Stimulated activated CD4-positive, alpha-beta T cell treated with anti-CD3 and anti-CD28 coated beads, TNF-alpha, amount 100 ng/mL, for 4 hours (primary cell): Measurements from ENCODE around the gene PRICKLE3.
A peak's percentile ranks its signal among the peaks of the same experiment; 100 is the strongest.
"Not testable (repeated sequence)": the region's sequence is repeated elsewhere in the genome, so short reads cannot be mapped to it uniquely, and the experiment has no call there.

Experiments
- DNase-seq, 3 experiments: peaks; one replicate each; pipeline ENCODE4 v3.0.0-alpha.2; 2020; ENCODE audit warnings: low read depth in 3 of 3

The PRICKLE3 gene

DNA sequence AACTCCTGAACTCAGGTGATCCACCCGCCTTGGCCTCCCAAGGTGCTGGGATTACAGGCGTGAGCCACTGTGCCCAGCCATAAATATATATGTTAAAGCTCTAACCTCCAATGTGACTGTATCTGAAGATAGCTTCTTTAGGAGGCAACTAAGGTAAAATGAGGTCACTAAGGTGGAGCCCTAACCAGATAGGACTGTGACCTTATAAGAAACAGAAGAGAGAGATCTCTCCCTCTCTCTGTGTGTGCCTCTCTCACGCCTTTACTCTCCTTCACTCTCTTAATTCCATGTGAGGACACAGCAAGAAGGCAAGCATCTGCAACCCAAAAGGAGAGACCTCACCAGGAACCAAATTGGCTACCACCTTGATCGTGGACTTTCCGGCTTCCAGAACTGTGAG is 24.5 kb downstream of the PRICKLE3 start:
- DNase-seq, result no peak

DNA sequence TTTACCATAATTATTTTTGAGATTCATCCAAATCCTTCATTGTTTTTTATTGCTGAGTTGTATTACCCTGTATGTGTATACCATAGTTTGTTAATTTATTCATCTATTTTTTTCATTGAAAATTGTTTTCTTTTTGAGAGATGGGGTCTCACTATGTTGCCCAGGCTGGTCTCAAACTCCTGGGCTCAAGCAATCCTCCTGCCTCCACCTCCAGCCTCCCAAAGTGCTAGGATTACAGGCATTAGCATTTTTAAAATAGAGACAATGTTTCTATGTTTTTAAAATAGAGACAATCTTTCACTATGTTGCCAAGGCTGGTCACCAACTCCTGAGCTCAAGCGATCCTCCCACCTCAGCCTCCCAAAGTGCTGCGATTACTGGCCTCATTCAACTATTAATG is 25.3 kb downstream of the PRICKLE3 start:
- DNase-seq, result no peak

DNA sequence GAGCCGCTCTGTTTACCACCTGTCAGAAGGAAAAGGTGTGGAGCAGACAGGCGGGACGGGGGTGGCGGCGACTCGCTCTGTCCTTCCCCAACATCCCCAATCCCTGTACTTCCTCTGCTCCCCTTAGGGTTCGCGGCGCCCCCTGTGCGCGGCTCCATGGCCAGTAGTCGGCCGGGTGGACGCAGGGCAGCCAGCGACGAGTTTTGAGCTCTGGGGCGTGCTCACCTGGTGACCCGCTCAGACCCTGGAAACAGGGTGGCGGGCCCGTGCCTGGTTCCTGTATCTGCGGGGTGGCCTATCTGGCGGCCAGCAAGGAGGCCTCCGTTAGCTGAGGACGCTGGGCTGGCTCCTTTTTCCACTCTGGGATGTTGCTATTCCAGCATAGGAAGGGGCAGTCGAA is 29.0 kb downstream of the PRICKLE3 start:
- no peak for DNase-seq

DNA sequence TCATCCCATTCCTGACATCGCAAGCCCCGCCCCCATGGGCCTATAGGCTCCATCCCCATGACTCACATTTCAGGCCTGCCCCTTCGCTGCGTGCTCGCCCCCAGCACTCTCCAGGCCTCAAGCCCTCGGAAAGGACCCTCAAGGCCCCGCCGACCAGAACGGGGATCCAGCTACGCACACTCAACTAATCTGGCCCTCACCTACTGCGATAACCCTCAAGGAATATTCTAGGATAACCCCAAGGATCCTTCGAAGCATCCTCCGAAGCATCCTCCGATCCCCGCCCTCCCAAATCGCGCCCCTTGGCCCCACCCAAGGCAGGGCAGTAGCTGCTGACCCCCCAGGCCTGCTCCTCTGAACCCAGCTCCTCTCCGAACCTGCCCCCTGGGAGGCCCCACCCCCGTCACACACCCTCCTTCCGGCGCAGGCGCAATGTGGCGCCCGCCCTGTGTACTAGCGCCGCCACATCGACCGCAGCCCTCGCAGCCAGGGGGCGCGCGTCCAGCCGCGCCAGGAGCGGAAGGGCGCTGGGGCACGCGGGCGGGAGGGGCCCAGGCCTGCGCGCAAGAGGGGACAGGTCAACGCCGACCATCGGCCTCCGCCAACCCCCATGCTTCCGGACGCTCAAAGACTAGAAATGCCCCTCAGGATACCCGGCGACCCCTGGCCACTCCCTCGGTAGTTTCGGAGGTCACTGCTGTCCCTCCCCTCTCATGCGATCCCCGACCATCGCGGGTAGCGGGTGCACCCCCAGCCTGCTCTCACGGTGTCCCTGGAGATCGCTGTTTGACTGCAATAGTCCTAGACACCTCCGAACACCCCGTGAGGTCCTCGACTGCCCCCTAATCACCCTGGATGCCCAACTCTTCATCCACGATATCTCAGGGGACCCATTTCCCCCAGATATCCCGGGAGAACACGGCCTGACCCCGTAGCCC is 30.0 kb downstream of the PRICKLE3 start:
- peak; percentile 67 to 74 (median 71) for DNase-seq

DNA sequence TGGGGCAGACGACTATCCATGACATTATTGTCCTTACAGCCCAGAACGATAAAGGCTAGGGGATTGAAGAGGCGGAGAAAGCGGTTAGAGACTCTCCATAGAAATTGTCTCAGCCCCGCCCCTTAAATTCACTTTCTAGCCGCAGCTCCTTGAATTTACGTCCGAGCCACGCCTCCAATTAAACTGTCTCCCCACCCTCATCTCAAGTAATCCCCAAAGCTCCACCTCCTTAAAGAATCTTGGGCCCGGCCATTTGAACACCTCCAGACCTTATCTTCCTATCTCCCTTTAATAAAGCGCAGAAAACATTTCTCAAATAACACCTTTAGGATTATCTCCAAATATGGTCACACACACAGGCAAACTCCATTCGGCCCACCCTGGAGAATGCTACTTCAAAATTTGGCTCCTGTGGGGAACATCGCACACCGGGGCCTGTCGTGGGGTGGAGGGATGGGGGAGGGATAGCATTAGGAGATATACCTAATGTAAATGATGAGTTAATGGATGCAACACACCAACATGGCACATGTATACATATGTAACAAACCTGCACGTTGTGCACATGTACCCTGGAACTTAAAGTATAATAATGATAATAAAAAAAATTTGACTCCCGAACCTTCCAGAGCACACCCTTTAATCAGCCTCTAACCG is 30.8 kb downstream of the PRICKLE3 start:
- DNase-seq, result no peak

DNA sequence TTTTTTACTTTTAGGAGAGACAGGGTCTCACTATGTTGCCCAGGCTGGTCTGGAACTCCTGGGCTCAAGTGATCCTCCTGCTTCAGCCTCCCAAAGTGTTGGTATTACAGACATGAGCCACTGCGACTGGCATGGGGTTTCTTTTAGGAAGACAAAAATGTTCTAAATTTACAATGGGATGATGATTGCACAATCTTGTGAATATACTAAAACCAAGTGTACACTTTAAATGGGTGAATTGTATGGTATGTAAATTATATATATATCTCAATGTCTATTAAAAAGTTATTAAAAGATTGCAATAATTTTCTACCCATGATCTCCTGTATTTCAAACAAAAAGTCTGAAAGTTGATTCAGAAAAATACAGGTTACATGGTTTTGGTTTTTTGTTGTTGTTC is 32.7 kb downstream of the PRICKLE3 start:
- DNase-seq, result no peak

DNA sequence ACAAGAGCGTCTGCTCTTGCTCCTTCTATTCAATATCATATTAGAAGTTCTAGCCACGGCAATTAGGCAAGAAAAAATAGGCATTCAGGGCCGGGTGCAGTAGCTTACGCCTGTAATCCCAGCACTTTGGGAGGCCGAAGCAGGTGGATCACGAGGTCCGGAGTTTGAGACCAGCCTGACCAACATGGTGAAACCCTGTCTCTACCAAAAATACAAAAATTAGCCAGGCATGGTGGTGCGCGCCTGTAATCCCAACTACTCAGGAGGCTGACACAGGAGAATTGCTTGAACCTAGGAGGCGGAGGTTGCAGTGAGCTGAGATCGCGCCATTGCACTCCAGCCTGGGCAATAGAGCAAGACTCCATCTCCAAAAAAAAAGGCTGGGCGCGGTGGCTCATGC is 36.9 kb downstream of the PRICKLE3 start:
- not testable (repeated sequence) for DNase-seq

DNA sequence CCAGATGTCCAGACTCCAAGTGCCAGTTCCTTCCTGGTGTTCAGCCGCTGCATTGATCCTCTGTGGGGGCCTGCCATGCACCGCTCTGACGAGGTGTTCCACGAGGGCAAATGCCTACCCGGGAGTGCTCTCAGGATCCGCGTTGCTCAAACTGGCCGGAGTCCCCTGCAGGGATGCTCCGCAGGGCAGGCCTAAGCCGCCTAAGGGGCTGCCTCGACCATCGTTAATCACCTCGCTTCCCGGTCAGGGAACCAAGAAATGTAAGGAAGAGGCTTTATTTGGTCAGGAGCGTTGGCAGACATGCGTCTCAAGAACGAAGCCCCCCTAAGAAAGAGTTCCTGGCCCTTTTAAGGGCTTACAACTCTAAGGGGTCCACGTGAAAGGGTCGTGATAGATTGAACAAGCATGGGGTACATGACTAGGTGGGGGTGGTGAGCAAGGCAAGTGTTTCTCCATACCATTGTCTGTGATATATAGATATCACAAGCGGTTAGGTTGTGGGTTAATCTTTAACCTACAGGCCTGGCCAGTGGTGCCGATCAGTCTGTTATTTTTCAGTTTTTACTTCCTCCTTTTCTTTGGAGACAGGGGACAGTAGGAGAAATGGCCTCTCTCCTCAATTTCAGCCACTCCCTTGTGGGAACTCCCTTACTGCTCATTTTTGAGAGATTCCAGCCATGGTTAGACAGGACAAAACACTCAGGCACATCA is 37.6 kb downstream of the PRICKLE3 start:
- not testable (repeated sequence) for DNase-seq

DNA sequence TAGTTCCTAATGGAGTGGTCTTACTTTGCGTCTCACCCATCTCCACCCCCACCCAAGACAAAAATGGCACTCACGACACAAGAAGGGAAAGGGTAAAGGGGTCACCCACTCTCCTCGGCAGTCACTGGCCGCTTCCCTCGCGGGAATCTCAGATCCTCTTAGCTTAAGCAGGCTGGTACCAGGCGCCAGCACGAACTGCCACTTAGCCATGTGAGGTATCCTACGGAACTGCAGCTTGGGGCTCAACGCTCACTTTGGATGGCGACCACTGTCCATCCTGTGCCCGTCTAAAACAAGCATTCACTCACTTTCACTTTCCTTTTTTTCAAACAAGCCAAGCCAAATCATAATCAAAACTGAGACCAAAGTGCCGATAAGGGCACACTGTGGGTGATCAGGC is 38.2 kb downstream of the PRICKLE3 start:
- no peak for DNase-seq

DNA sequence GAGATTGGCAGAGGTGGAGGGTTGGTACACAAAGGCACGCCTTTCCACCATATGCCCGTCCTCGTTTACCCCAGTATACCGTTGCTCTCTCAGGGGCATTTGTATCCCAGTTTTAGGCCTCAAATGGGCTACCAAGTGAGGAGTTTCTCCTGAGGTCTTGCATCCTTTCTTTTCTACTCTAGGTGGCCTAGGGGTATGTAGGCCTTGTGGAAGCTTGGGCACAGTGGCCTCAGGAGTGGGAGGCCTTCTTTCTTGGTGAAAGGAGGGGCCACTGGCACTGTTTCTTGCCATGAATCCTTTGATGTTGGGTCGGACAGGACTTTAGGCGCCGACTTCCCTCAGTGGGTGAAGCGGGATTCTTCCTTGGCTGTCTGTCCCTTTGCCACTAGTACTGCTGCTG is 38.9 kb downstream of the PRICKLE3 start:
- DNase-seq, result no peak

DNA sequence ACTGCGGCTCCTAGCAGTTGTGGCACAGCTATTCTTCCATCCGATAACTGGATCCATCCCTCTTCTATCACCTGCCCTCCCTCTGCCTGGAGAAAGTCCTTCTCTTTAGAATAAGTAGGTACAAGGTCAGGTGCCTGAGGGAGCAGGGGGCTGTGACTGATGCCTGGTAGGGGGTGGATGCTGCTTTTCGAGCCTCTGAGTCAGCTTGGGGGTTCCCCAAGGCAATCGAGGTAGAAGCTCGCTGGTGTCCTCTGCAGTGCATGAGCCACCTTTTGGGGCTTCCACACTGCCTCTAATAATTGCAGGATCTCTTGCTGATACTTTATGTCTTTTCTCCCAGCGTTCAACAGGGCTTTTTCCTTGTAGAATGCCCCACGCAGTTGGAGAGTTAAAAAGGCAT is 43.0 kb downstream of the PRICKLE3 start:
- not testable (repeated sequence) for DNase-seq

DNA sequence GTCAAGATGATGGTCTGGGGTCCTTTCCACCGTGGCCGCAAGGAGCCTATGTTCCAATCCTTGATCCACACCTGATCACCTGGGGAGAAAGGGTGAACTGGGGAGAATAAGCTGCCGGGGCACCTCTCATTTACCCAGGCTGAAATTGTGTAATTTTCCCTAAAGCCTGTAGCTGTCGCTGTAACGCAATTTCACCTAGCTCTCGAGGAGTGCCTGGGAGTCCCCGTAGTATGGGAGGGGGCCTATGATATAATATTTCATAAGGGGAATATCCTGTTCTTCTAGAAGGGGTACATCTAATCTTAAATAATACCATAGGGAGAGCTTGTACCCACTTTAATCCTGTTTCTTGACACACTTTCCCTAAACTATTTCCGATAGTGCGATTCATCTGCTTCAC is 43.9 kb downstream of the PRICKLE3 start:
- not testable (repeated sequence) for DNase-seq

DNA sequence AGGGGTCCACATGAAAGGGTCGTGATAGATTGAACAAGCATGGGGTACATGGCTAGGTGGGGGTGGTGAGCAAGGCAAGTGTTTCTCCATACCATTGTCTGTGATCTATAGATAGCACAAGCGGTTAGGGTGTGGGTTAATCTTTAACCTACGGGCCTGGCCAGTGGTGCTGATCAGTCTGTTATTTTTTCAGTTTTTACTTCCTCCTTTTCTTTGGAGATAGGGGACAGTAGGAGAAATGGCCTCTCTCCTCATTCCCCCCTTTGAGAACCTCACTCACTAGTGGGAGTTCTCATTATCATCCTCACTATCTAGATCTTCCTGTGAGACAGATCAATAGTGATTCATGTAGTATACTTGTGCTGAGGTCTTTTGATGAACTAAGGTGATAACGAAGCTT is 46.5 kb downstream of the PRICKLE3 start:
- no peak for DNase-seq

DNA sequence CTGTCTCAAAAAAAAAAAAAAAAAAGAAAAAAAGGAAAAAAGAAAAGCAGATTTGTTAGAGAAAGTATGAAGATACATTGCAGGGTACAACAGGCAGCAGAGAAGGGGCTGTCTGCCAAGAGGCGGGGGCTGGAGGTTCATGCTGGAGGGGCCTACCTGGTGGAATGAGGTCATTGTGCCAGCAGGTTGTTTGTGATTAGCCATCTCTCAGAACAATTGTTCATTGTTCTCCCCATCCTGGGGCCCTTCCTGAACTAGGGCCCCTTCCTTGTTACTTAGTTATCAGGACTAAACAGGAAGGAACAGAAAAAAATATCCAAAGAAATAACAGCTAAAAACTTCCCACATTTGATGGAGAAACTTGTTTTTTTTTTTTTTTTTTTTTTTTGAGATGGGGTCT is 48.7 kb downstream of the PRICKLE3 start:
- no peak for DNase-seq

DNA sequence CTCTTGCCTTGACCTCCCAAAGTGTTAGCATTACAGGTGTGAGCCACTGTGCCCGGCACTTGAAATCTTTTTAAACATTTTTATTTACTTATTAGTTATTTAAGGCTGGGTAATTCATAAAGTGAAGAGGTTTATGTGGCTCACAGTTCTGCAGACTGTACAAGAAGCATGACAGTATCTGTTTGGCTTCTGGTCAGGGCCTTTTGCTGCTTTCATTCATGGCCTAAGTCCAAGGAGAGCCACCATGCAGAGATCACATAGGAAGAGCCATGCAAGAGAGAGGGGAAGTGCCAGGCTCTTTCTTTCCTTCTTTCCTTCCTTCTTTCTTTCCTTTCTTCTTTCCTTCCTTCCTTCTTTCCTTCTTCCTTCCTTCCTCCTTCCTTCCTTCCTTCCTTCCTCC is 52.4 kb downstream of the PRICKLE3 start:
- DNase-seq, result no peak

DNA sequence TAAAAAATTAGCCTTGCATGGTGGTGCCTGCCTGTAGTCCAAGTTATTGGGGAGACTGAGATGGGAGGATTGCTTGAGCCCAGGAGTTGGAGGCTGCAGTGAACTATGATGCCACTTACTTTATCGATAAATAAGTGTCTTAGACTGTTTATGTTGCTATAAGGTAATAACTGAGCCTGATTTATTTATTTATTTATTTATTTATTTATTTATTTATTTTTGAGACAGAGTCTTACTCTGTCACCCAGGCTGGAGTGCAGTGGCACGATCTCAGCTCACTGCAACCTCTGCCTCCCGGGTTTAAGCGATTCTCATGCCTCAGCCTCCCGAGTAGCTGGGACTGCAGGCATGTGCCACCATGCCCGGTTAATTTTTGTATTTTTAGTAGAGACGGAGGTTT is 53.9 kb downstream of the PRICKLE3 start:
- not testable (repeated sequence) for DNase-seq

DNA sequence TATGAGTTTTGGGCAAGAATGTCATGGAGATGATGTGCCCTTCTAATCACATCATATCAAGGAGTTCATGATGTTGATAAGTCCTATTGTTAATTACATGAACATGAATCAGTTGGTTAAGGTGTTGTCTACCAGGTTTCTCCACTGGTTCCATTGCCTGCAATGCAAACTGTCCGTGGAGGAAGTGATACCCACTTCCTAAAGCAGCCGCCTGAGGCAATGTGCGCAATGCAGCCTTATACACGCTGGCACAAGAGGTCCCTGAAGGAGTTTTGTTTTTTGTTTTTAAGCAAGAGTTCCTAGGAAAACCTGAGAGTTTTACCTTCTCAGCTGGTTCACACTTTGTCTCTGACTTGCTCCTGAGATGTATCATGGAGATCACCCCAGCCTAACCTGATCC is 56.7 kb downstream of the PRICKLE3 start:
- DNase-seq, result no peak

DNA sequence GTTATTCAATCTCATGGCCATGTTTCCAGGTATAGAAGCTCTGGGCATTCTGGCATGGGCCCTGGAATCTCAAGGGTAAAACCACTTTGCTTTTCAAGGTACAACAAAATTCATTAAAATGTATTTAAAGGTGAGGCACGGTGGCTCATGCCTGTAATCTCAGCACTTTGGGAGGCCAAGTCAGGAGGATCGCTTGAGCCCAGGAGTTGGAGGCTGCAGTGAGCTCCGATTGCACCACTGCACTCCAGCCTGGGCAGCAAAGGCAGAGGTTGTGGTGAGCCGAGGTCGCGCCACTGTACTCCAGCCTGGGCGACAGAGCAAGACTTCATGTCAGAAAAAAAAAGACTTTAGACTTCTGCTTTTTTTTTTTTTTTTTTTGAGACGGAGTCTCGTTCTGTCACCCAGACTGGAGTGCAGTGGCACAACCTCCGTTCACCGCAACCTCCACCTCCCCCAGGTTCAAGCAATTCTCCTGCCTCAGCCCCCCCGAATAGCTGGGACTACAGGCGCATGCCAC is 58.4 kb downstream of the PRICKLE3 start:
- DNase-seq, result not testable (repeated sequence)
